Liver (tissue), 3 donors: ENCODE results near the gene RPL26.

Experiments
- CTCF ChIP-seq: fragments of 150-350 bp; IDR thresholded peaks from 2 replicates; pipeline ENCODE4 v1.5.1; 2017; ENCODE audit warnings: improper control_type of control experiment, low read depth, low read length; ENCODE audit not compliant: missing input control
- FOXA1 ChIP-seq: IDR thresholded peaks from 2 replicates; pipeline ENCODE4 v1.6.1; 2016; ENCODE audit warnings: antibody characterized with exemption
- JUND ChIP-seq, 2 donors: IDR thresholded peaks; 2 replicates each; pipeline ENCODE4 v1.6.1; 2016; ENCODE audit warnings: antibody characterized with exemption in 2 of 2
- RAD21 ChIP-seq, 2 donors: IDR thresholded peaks; 2 replicates each; pipeline ENCODE4 v1.6.1; 2016; ENCODE audit warnings: antibody characterized with exemption in 2 of 2, mild to moderate bottlenecking in 2 of 2
- REST ChIP-seq: IDR thresholded peaks from 2 replicates; pipeline ENCODE4 v1.6.1; 2016; ENCODE audit warnings: antibody characterized with exemption, mild to moderate bottlenecking
- RXRA ChIP-seq, 2 donors: IDR thresholded peaks; 2 replicates each; pipeline ENCODE4 v1.6.1; 2017 to 2018; ENCODE audit warnings: antibody characterized with exemption in 2 of 2, mild to moderate bottlenecking in 1 of 2
- TAF1 ChIP-seq: conservative IDR thresholded peaks from 2 replicates; pipeline ENCODE4 v1.6.1; 2016; ENCODE audit warnings: antibody characterized with exemption, mild to moderate bottlenecking
- TF ChIP-seq, protein P1 (sequence below): IDR thresholded peaks from 2 replicates; pipeline ENCODE4 v1.6.1; 2016; ENCODE audit warnings: antibody characterized with exemption
- TF ChIP-seq, protein P2 (sequence below): IDR thresholded peaks from 2 replicates; pipeline ENCODE4 v1.6.1; 2016; ENCODE audit warnings: antibody characterized with exemption
- donor health status: healthy.
- donor health status: healthy.

DNA sequence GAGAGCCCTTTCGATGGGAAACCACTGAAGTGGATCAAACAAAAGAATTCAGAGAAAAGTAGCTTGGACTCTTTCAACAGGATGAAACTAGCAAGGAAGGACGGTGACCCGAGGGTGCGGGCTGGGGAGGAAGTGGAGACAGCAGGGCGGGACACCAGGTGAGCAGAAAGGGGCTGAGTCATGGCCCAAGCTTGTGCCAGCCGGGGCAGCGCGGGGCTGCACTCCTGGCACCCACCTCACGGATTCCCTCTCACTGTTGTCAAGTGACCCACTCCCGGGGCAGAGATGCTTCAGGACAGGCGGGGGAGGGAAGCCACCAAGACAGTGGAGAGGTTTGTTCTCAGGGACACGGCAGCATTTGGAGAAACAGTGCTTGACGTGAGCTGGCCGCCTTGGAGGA lies 25.4 kb upstream of the RPL26 start:
- TF ChIP-seq CTCF (no peak), RXRA (IDR thresholded peaks at IDR 0.05) (no peak), REST (no peak), RAD21 (IDR thresholded peaks at IDR 0.05) (no peak), JUND (IDR thresholded peaks at IDR 0.05) (no peak), TAF1 (no peak), FOXA1 (no peak)
- TF ChIP-seq, protein P1, sequence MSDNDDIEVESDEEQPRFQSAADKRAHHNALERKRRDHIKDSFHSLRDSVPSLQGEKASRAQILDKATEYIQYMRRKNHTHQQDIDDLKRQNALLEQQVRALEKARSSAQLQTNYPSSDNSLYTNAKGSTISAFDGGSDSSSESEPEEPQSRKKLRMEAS = no peak
- TF ChIP-seq, protein P2, sequence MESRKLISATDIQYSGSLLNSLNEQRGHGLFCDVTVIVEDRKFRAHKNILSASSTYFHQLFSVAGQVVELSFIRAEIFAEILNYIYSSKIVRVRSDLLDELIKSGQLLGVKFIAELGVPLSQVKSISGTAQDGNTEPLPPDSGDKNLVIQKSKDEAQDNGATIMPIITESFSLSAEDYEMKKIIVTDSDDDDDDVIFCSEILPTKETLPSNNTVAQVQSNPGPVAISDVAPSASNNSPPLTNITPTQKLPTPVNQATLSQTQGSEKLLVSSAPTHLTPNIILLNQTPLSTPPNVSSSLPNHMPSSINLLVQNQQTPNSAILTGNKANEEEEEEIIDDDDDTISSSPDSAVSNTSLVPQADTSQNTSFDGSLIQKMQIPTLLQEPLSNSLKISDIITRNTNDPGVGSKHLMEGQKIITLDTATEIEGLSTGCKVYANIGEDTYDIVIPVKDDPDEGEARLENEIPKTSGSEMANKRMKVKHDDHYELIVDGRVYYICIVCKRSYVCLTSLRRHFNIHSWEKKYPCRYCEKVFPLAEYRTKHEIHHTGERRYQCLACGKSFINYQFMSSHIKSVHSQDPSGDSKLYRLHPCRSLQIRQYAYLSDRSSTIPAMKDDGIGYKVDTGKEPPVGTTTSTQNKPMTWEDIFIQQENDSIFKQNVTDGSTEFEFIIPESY = no peak
